Erythroblast (primary cell): ENCODE measurements around the gene CHCHD3.

Source experiments
- GATA1 ChIP-seq: IDR thresholded peaks from 2 replicates; pipeline ENCODE4 v1.6.1; 2011; ENCODE audit warnings: low read depth, mild to moderate bottlenecking, control low read depth, low read length, moderate library complexity
- POLR2A ChIP-seq: IDR thresholded peaks from 2 replicates; pipeline ENCODE4 v1.6.1; 2011; ENCODE audit warnings: mild to moderate bottlenecking, low read length

DNA sequence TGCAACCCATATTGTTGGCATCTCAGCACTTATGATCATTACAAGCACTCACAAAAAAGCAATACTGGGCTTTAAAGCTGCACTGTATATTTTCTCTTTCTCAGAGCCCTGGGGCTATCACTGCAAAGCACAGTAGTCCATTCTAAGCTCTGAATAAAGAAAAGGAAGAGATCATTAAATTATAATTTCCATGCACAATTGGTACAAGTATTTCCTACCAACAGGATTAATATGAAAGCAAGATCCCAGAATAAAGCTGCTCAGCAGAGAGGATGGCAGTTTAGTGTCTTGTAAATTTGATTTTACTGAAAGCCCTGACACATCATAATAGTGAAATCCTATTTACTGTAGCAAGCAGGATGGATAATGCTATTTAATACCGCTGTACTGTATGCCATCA, 205.3 kb downstream of the CHCHD3 start:
- TF ChIP-seq POLR2A (no peak), GATA1 (no peak)
